ENCODE results near the gene FSHR. TPM values are rescaled to one million over a fixed set of nuclear protein-coding genes. Genes with fewer than 3 reads are reported as not detected.

The FSHR gene
- total RNA-seq, 1 donor from 2014 or later = not detected

DNA sequence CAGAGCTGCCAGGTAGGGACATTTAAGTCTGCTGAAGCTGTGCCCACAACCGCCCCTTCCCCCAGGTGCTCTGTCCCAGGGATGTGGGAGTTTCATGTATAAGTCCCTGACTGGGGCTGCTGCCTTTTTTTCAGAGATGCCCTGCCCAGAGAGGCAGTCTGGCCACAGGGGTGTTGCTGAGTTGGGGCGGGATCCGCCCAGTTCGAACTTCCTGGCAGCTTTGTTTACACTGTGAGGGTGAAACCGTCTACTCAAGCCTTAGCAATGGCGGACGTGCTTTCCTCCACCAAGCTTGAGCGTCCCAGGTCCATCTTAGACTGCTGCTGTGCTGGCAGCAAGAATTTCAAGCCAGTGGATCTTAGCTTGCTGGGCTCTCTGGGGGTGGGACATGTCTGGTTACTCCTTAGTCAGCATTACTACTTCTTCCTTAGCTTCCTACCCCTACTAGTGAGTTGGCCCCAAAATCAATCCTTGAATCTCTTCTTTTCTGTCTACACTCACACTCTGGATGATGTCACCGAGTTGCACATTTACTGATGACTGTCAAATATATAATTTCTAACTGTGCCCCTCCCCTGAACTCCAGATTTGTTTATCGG is 31.8 kb upstream of the FSHR start:
- DNase-seq (ENCODE audit: low spot score) = no peak
- Mint-ChIP-seq H3K27ac (ENCODE audit: unreplicated experiment) (no peak overlapping the region), H3K27me3 (ENCODE audit: low read depth) (peaks cover 3% of the 10 kb centered on the region), H3K4me3 (ENCODE audit: unreplicated experiment) (no peak overlapping the region), H3K9me3 (ENCODE audit: low read depth) (peaks cover 10% of the 10 kb centered on the region), H3K4me1 (ENCODE audit: low read depth) (no peaks in the 10 kb centered on the region), H3K36me3 (ENCODE audit: low read depth) (no peaks in the 10 kb centered on the region)
- TF ChIP-seq, protein P1, sequence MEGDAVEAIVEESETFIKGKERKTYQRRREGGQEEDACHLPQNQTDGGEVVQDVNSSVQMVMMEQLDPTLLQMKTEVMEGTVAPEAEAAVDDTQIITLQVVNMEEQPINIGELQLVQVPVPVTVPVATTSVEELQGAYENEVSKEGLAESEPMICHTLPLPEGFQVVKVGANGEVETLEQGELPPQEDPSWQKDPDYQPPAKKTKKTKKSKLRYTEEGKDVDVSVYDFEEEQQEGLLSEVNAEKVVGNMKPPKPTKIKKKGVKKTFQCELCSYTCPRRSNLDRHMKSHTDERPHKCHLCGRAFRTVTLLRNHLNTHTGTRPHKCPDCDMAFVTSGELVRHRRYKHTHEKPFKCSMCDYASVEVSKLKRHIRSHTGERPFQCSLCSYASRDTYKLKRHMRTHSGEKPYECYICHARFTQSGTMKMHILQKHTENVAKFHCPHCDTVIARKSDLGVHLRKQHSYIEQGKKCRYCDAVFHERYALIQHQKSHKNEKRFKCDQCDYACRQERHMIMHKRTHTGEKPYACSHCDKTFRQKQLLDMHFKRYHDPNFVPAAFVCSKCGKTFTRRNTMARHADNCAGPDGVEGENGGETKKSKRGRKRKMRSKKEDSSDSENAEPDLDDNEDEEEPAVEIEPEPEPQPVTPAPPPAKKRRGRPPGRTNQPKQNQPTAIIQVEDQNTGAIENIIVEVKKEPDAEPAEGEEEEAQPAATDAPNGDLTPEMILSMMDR (IDR thresholded peaks at IDR 0.05) = no peak

DNA sequence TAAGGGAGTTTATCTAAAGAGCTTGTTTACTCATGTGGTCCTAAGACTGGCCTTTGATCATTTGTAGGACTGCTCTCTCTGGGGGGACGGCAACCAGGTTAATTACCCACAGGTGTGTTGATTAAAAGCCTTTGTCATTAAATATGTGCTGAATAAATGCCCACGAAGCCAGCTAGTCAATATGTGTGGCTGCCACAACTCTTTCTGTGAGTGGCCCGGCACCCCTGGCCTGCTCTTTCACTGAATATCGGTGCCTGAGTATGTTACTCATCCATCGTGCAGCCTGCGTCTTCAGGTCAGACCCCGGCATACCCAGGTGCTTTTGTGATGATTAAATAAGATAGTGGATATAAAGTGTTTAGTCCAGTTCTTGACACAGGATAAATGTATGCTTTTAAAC is 24.3 kb upstream of the FSHR start:
- no peaks in the 10 kb centered on the region for H3K27me3 Mint-ChIP-seq (ENCODE audit: low read depth)
- DNase-seq (ENCODE audit: low spot score) = no peak
- H3K4me3 Mint-ChIP-seq (ENCODE audit: unreplicated experiment) = no peak overlapping the region
- H3K27ac Mint-ChIP-seq (ENCODE audit: unreplicated experiment) = no peak overlapping the region
- no peaks in the 10 kb centered on the region for H3K9me3 Mint-ChIP-seq (ENCODE audit: low read depth)
- no peaks in the 10 kb centered on the region for H3K36me3 Mint-ChIP-seq (ENCODE audit: low read depth)
- no peaks in the 10 kb centered on the region for H3K4me1 Mint-ChIP-seq (ENCODE audit: low read depth)
- TF ChIP-seq, protein P1 (IDR thresholded peaks at IDR 0.05) = no peak

GRCh38 chr2:49177194-49177593 is 22.9 kb upstream of the FSHR start:
- H3K27ac Mint-ChIP-seq (ENCODE audit: unreplicated experiment) = no peak overlapping the region

DNA sequence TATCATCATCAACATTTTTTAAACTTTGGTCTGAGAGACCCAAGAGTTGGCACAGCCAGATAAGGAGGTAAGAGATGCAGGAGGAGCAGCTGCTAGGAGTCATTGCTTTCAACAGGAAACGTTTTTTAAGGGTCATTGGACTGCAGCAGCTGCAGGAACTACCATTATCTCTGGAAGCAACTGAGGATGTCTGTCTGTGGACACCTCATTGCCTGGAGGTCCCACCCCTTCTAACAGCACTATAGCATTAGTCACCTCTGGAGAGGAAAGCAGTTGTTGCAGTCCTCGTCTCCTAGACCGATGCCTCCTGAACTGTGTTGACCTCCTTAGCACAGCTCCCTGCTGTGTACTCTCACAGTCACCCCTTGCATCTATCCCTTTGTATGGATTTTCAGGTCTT is 21.5 kb upstream of the FSHR start:
- Mint-ChIP-seq H3K4me3 (ENCODE audit: unreplicated experiment) (no peak overlapping the region), H3K27ac (ENCODE audit: unreplicated experiment) (no peak overlapping the region), H3K36me3 (ENCODE audit: low read depth) (no peaks in the 10 kb centered on the region), H3K27me3 (ENCODE audit: low read depth) (peaks cover 6% of the 10 kb centered on the region), H3K9me3 (ENCODE audit: low read depth) (no peaks in the 10 kb centered on the region), H3K4me1 (ENCODE audit: low read depth) (no peaks in the 10 kb centered on the region)
- TF ChIP-seq, protein P1 (IDR thresholded peaks at IDR 0.05) = no peak
- DNase-seq (ENCODE audit: low spot score) = no peak

More at GRCh38 chr2:49177194-49177593, 22.9 kb upstream of the FSHR start:
- TF ChIP-seq, protein P1 (IDR thresholded peaks at IDR 0.05) = no peak
- H3K4me1 Mint-ChIP-seq (ENCODE audit: low read depth) = no peaks in the 10 kb centered on the region
- DNase-seq (ENCODE audit: low spot score) = no peak
- no peaks in the 10 kb centered on the region for H3K9me3 Mint-ChIP-seq (ENCODE audit: low read depth)
- H3K36me3 Mint-ChIP-seq (ENCODE audit: low read depth) = no peaks in the 10 kb centered on the region
- no peak overlapping the region for H3K4me3 Mint-ChIP-seq (ENCODE audit: unreplicated experiment)
- H3K27me3 Mint-ChIP-seq (ENCODE audit: low read depth) = peaks cover 4% of the 10 kb centered on the region

GRCh38 chr2:49174750-49175149 is 20.4 kb upstream of the FSHR start:
- no peak overlapping the region for H3K4me3 Mint-ChIP-seq (ENCODE audit: unreplicated experiment)
- no peak overlapping the region for H3K27ac Mint-ChIP-seq (ENCODE audit: unreplicated experiment)
- no peaks in the 10 kb centered on the region for H3K36me3 Mint-ChIP-seq (ENCODE audit: low read depth)
- DNase-seq (ENCODE audit: low spot score) = no peak
- H3K9me3 Mint-ChIP-seq (ENCODE audit: low read depth) = peaks cover 3% of the 10 kb centered on the region
- no peaks in the 10 kb centered on the region for H3K4me1 Mint-ChIP-seq (ENCODE audit: low read depth)
- TF ChIP-seq, protein P1 (IDR thresholded peaks at IDR 0.05) = no peak
- peaks cover 6% of the 10 kb centered on the region for H3K27me3 Mint-ChIP-seq (ENCODE audit: low read depth)

All from chondrocyte (in vitro differentiated cells).